ENCODE results near the gene CYP26B1. TPM values are rescaled to one million over a fixed set of nuclear protein-coding genes. Genes with fewer than 3 reads are reported as not detected.

Gene CYP26B1
- total RNA-seq: 2.7 to 4.9 TPM (median 4.7 TPM) in 3 replicates
- long read RNA-seq, partial matches to known transcripts: 0 of 4 reads
- long read RNA-seq, other reads (novel, unspliced or antisense): 4 of 4 reads

GRCh38 chr2:72147303-72147971 lies at the start of gene CYP26B1:
CYP26B1 (minus strand) TSS chr2:72147862; CDS start chr2:72147834, 28 bp downstream.
- Mint-ChIP-seq H3K27me3 (ENCODE audit: low read depth) (peaks cover 43% of the 10 kb centered on the region), H3K4me3 (ENCODE audit: unreplicated experiment) (peak within 1 kb of the TSS; percentile 76), H3K27ac (ENCODE audit: unreplicated experiment) (peak within 1 kb of the TSS; percentile 17), H3K9me3 (ENCODE audit: low read depth) (no peaks in the 10 kb centered on the region), H3K36me3 (ENCODE audit: low read depth) (peaks cover 3% of the 10 kb centered on the region), H3K4me1 (ENCODE audit: low read depth) (peaks cover 51% of the 10 kb centered on the region)
- TF ChIP-seq CTCF (IDR thresholded peaks at IDR 0.05): peak; percentile 33
- DNase-seq (ENCODE audit: low spot score): no peak

- Mint-ChIP-seq H3K27me3 (ENCODE audit: low read depth) (no peaks in the 10 kb centered on the region), H3K4me3 (ENCODE audit: unreplicated experiment) (no peak overlapping the region), H3K27ac (ENCODE audit: unreplicated experiment) (no peak overlapping the region), H3K9me3 (ENCODE audit: low read depth) (no peaks in the 10 kb centered on the region), H3K36me3 (ENCODE audit: low read depth) (peaks cover 2% of the 10 kb centered on the region), H3K4me1 (ENCODE audit: low read depth) (peaks cover 5% of the 10 kb centered on the region)
- DNase-seq (ENCODE audit: low spot score): no peak
- TF ChIP-seq CTCF (IDR thresholded peaks at IDR 0.05): no peak
Observed at GRCh38 chr2:72193723-72194122, 46.1 kb upstream of the CYP26B1 start.

- H3K27ac Mint-ChIP-seq (ENCODE audit: unreplicated experiment): no peak overlapping the region
- no peak overlapping the region for H3K4me3 Mint-ChIP-seq (ENCODE audit: unreplicated experiment)
- no peaks in the 10 kb centered on the region for H3K9me3 Mint-ChIP-seq (ENCODE audit: low read depth)
- H3K36me3 Mint-ChIP-seq (ENCODE audit: low read depth): peaks cover 2% of the 10 kb centered on the region
- no peak for TF ChIP-seq CTCF (IDR thresholded peaks at IDR 0.05)
- H3K27me3 Mint-ChIP-seq (ENCODE audit: low read depth): no peaks in the 10 kb centered on the region
- no peaks in the 10 kb centered on the region for H3K4me1 Mint-ChIP-seq (ENCODE audit: low read depth)
- DNase-seq (ENCODE audit: low spot score): no peak
Observed at GRCh38 chr2:72191441-72191840, 43.8 kb upstream of the CYP26B1 start.

- Mint-ChIP-seq H3K4me3 (ENCODE audit: unreplicated experiment) (no peak overlapping the region), H3K27me3 (ENCODE audit: low read depth) (no peaks in the 10 kb centered on the region), H3K4me1 (ENCODE audit: low read depth) (no peaks in the 10 kb centered on the region), H3K9me3 (ENCODE audit: low read depth) (no peaks in the 10 kb centered on the region), H3K36me3 (ENCODE audit: low read depth) (no peaks in the 10 kb centered on the region), H3K27ac (ENCODE audit: unreplicated experiment) (no peak overlapping the region)
- no peak for TF ChIP-seq CTCF (IDR thresholded peaks at IDR 0.05)
- no peak for DNase-seq (ENCODE audit: low spot score)
Observed at GRCh38 chr2:72185206-72185605, 37.5 kb upstream of the CYP26B1 start.

GRCh38 chr2:72183466-72183865 lies 35.8 kb upstream of the CYP26B1 start:
- Mint-ChIP-seq H3K27ac (ENCODE audit: unreplicated experiment) (no peak overlapping the region), H3K4me1 (ENCODE audit: low read depth) (no peaks in the 10 kb centered on the region), H3K9me3 (ENCODE audit: low read depth) (no peaks in the 10 kb centered on the region), H3K4me3 (ENCODE audit: unreplicated experiment) (no peak overlapping the region), H3K27me3 (ENCODE audit: low read depth) (no peaks in the 10 kb centered on the region), H3K36me3 (ENCODE audit: low read depth) (peaks cover 7% of the 10 kb centered on the region)
- DNase-seq (ENCODE audit: low spot score): no peak
- no peak for TF ChIP-seq CTCF (IDR thresholded peaks at IDR 0.05)

Measured in chondrocyte (in vitro differentiated cells).